RWPE2 (cell line): ENCODE measurements around the gene NRG2.

ENCODE experiments used
- ATAC-seq: fragments of 200-7000 bp; cut with Tn5 transposase; 3 replicates; pipeline ENCODE4 v1.9.1; 2021; ENCODE audit warnings: low read depth
- DNase-seq: peaks from one replicate; pipeline ENCODE4 v3.0.0-alpha.2; 2020; ENCODE audit warnings: low spot score
- H3K27ac ChIP-seq: fragments of 450-650 bp; 2 replicates; pipeline ENCODE4 v1.5.1; 2017; ENCODE audit warnings: mild to moderate bottlenecking; ENCODE audit not compliant: poor library complexity, severe bottlenecking
- H3K27me3 ChIP-seq: fragments of 250-450 bp; sonication (Bioruptor Pico); 2 replicates; pipeline ENCODE4 v1.5.1; 2021; ENCODE audit warnings: mild to moderate bottlenecking, moderate library complexity; ENCODE audit not compliant: insufficient read depth, poor library complexity, severe bottlenecking
- H3K36me3 ChIP-seq: fragments of 250-450 bp; sonication (Bioruptor Pico); 2 replicates; pipeline ENCODE4 v1.5.1; 2020; ENCODE audit warnings: low read depth, mild to moderate bottlenecking, moderate library complexity
- H3K4me1 ChIP-seq: fragments of 250-450 bp; sonication (Bioruptor Pico); 2 replicates; pipeline ENCODE4 v1.5.1; 2021; ENCODE audit warnings: mild to moderate bottlenecking, moderate library complexity; ENCODE audit not compliant: insufficient read depth, poor library complexity, severe bottlenecking
- H3K4me3 ChIP-seq: fragments of 250-450 bp; sonication (Bioruptor Pico); 2 replicates; pipeline ENCODE4 v1.5.1; 2021; ENCODE audit warnings: mild to moderate bottlenecking, moderate library complexity; ENCODE audit not compliant: severe bottlenecking
- H3K9me3 ChIP-seq: fragments of 250-450 bp; sonication (Bioruptor Pico); 2 replicates; pipeline ENCODE4 v1.5.1; 2021; ENCODE audit warnings: mild to moderate bottlenecking, moderate library complexity; ENCODE audit not compliant: severe bottlenecking
- CTCF ChIP-seq: fragments of 450-650 bp; IDR thresholded peaks from one replicate; pipeline ENCODE4 v1.5.1; 2017; ENCODE audit warnings: mild to moderate bottlenecking, moderate library complexity; ENCODE audit not compliant: poor library complexity, severe bottlenecking

NRG2 gene

GRCh38 chr5:140018920-140019644 is 24.0 kb downstream of the NRG2 start:
- Histone ChIP-seq H3K36me3 (no peaks in the 10 kb centered on the region), H3K9me3 (no peaks in the 10 kb centered on the region), H3K4me3 (no peak overlapping the region), H3K27ac (no peak overlapping the region), H3K4me1 (no peaks in the 10 kb centered on the region), H3K27me3 (no peaks in the 10 kb centered on the region)
- TF ChIP-seq CTCF: no peak
- DNase-seq (no peak), ATAC-seq (no peak)

- Histone ChIP-seq H3K36me3 (no peaks in the 10 kb centered on the region), H3K9me3 (no peaks in the 10 kb centered on the region), H3K27me3 (no peaks in the 10 kb centered on the region), H3K4me3 (no peak overlapping the region), H3K4me1 (no peaks in the 10 kb centered on the region), H3K27ac (no peak overlapping the region)
- DNase-seq (no peak), ATAC-seq (no peak)
- no peak for TF ChIP-seq CTCF
These were observed 24.6 kb downstream of the NRG2 start for GRCh38 chr5:140018517-140018916.

- no peaks in the 10 kb centered on the region for H3K36me3 ChIP-seq
- no peaks in the 10 kb centered on the region for H3K27me3 ChIP-seq
- H3K9me3 ChIP-seq: no peaks in the 10 kb centered on the region
- H3K4me3 ChIP-seq: no peak overlapping the region
- H3K27ac ChIP-seq: no peak overlapping the region
- ATAC-seq: no peak
- H3K4me1 ChIP-seq: no peaks in the 10 kb centered on the region
- TF ChIP-seq CTCF: no peak
- DNase-seq: no peak
These were observed 25.0 kb downstream of the NRG2 start for GRCh38 chr5:140018096-140018481.

GRCh38 chr5:140017397-140018095 is 25.6 kb downstream of the NRG2 start:
- ATAC-seq: no peak
- no peak for DNase-seq
- H3K9me3 ChIP-seq: no peaks in the 10 kb centered on the region
- H3K4me1 ChIP-seq: no peaks in the 10 kb centered on the region
- H3K27me3 ChIP-seq: no peaks in the 10 kb centered on the region
- H3K4me3 ChIP-seq: no peak overlapping the region
- H3K36me3 ChIP-seq: no peaks in the 10 kb centered on the region
- no peak overlapping the region for H3K27ac ChIP-seq
- no peak for TF ChIP-seq CTCF

- Histone ChIP-seq H3K4me3 (no peak overlapping the region), H3K4me1 (no peaks in the 10 kb centered on the region), H3K27me3 (no peaks in the 10 kb centered on the region), H3K36me3 (no peaks in the 10 kb centered on the region), H3K9me3 (no peaks in the 10 kb centered on the region), H3K27ac (no peak overlapping the region)
- TF ChIP-seq CTCF: no peak
- no peak for DNase-seq
- ATAC-seq: no peak
These were observed 27.4 kb downstream of the NRG2 start for GRCh38 chr5:140015706-140016105.
